GM10248 (cell line): Measurements from ENCODE around the gene INSL4.

Source experiments
- CTCF ChIA-PET: fragments of 300-600 bp; sonication (Branson Sonifier 250); formaldehyde crosslinking; extraction: SDS; loops from one replicate; lab custom pipeline; 2021; ENCODE audit warnings: antibody characterized with exemption; lab: Yijun Ruan, JAX
- POLR2A ChIA-PET: fragments of 350-650 bp; sonication (Branson Sonifier 250); formaldehyde crosslinking; extraction: SDS; loops from one replicate; lab custom pipeline; 2020; ENCODE audit warnings: antibody characterized with exemption; lab: Yijun Ruan, JAX
- DNase-seq: peaks from one replicate; pipeline ENCODE4 v3.0.0; 2012; ENCODE audit errors: extremely low spot score
- TF ChIP-seq, protein P1 (sequence below): IDR thresholded peaks from 2 replicates; pipeline ENCODE4 v1.5.1; 2012; ENCODE audit warnings: mild to moderate bottlenecking, low read depth; ENCODE audit errors: extremely low read depth, missing control alignments, control extremely low read depth

INSL4 gene

GRCh38 chr9:5231212-5231611 is at the start of gene INSL4:
Gene INSL4, plus strand, starts transcription at chr9:5231419. Its CDS starts 105 bp downstream, at chr9:5231524.
- TF ChIP-seq, protein P1, sequence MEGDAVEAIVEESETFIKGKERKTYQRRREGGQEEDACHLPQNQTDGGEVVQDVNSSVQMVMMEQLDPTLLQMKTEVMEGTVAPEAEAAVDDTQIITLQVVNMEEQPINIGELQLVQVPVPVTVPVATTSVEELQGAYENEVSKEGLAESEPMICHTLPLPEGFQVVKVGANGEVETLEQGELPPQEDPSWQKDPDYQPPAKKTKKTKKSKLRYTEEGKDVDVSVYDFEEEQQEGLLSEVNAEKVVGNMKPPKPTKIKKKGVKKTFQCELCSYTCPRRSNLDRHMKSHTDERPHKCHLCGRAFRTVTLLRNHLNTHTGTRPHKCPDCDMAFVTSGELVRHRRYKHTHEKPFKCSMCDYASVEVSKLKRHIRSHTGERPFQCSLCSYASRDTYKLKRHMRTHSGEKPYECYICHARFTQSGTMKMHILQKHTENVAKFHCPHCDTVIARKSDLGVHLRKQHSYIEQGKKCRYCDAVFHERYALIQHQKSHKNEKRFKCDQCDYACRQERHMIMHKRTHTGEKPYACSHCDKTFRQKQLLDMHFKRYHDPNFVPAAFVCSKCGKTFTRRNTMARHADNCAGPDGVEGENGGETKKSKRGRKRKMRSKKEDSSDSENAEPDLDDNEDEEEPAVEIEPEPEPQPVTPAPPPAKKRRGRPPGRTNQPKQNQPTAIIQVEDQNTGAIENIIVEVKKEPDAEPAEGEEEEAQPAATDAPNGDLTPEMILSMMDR = no peak
- CTCF ChIA-PET = no interaction called here
- no peak for DNase-seq
- POLR2A ChIA-PET = interaction anchor here (0.7 kb wide), 1 partner anchor 113 kb away, joined by 3 read pairs; no protein-coding TSS in a partner anchor

- POLR2A ChIA-PET = no interaction called here
- CTCF ChIA-PET = interaction anchor here (1.0 kb wide), 1 partner anchor 78 kb away, joined by 3 read pairs; no protein-coding TSS in a partner anchor
- DNase-seq = no peak
- TF ChIP-seq, protein P1 = no peak
These were observed 46.4 kb upstream of the INSL4 start for GRCh38 chr9:5184776-5185175.

DNA sequence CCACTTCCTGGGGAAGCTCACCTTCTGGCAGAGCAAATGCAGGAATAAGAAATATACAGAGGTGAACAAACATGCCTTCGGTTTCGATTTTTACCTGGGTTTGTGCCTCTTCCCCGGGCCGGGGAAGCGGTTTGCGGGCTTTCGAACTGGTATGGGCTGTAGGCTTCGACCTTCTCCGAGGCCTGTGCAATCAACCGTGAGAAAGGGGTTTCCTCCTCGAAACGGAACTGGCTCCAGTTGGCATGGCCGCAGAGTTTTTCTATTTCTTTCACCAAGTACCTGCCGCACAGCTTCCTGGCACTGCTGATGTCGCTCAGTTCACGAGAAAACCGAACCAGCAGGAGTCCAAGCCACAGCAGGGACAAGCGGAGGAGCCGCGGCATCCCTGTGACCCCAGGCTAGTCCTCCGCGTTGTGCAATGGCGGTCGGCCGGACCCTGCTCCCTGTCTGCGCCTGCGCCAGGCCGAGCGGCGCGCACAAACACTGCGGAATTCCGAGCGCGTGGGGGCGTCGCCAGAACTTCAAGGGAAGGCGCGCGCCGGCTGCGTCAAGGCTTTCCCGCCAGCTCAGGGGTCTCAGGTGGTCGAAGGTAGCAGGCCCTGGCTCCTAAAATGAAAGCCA is 45.9 kb upstream of the INSL4 start, which contains the start of gene INSL6:
Gene INSL6 (minus strand): TSS at position 420 of the 621 bp plus-strand sequence. CDS start 37 bp downstream, at position 383.
- DNase-seq = no peak
- TF ChIP-seq, protein P1 = no peak
- ChIA-PET POLR2A (no interaction called here), CTCF (interaction anchor here (0.7 to 1.6 kb wide), 5 partner anchors 10 to 257 kb away, joined by 3 to 4 read pairs (median 3); no protein-coding TSS in a partner anchor)

DNA sequence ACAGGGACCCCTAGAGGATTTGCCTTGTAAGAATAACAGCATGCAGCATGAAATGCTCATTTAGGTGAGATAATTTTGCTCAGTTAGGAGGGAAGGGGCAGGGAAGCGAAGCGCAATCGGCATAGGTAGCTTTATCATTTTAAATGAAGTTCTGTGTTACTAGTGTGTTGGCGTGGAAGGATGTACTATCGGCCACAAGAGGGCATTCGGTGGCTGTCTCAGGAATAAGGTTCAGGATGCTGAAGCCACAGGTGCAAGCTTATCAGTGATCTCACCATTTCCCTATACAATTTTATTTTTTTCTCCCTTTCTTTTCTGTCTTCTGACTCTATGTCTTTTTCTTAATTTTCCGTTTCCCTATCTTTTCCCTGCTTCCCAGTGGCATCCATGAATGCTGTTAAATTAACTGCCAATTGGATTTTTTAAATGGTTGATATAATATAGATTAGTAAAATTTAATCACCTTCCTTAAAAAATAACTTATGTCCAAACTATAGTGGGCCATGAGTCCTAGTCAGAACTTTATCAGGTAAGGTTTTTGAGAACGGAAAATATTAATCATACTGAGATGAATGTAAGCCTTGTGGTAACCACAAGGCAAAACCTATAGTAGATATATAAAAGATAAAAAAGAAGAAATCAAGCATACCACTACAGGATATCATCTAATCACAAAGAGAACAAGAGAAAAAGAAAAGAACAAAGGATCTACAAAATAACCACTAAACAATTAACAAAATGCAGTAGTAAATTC is 44.6 kb upstream of the INSL4 start:
- TF ChIP-seq, protein P1 = peak; percentile 32
- CTCF ChIA-PET = interaction anchor here (0.8 to 1.6 kb wide), 8 partner anchors 9 to 403 kb away, joined by 3 to 4 read pairs (median 3); partner anchors contain the start of gene CD274
- POLR2A ChIA-PET = no interaction called here
- DNase-seq = peak; percentile 57

DNA sequence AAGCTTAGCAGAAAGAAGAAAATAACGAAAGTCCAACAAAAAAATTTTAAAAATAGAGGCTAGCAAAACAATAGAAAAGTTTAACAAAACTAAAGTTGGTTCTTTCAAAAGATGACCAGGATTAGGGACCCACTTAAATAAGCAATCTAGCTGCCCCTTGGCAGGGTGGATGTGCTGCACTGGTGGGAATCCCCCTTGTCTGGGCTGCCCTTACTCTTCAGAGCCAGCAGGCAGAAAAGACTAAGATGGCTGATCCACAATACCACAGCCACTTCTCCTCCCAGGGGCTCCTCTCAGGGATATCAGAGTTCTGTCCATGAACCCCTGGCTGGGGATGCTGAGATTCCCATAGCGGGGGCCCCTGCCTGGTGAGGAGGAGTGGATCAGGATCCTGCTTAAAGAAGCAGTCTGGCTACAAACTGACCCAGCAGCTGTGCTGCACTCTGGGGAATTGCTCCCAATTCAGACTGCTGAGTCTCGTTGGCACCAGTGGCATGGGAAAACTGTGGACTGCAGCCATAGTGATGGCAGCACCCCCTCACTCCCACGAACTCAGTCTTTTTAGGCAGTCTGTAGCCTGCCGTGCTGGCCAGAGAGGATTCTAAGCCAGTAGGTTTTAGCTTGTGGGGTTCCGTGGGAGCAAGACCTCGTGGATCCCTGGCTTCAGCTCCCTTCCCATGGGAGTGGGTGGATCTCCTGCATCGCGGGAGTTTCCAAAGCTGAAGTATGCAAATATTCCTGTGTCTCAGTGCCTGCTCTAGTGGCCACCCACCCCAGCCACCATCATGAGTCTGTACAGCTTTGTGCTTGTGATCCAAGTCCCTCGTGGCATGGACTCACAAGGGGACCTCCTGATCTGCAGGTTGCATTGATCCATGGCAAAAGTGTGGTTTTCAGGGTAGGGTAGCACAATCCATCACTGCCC is 42.9 kb upstream of the INSL4 start:
- TF ChIP-seq, protein P1 = no peak
- POLR2A ChIA-PET = no interaction called here
- no peak for DNase-seq
- CTCF ChIA-PET = interaction anchor here (1.0 kb wide), 1 partner anchor 698 kb away, joined by 3 read pairs; no protein-coding TSS in a partner anchor
